PC-9 (cell line): ENCODE measurements around the gene PCNT.

ENCODE experiments used
- CTCF ChIP-seq: fragments of 200-600 bp; sonication (generic); conservative IDR thresholded peaks from 2 replicates; pipeline ENCODE4 v1.6.1; 2017; ENCODE audit warnings: mixed run types, antibody characterized with exemption, mild to moderate bottlenecking, moderate library complexity
- EZH2 ChIP-seq: fragments of 200-600 bp; sonication (generic); IDR thresholded peaks from 2 replicates; pipeline ENCODE4 v1.8.0; 2017; ENCODE audit warnings: antibody characterized with exemption, low read depth

DNA sequence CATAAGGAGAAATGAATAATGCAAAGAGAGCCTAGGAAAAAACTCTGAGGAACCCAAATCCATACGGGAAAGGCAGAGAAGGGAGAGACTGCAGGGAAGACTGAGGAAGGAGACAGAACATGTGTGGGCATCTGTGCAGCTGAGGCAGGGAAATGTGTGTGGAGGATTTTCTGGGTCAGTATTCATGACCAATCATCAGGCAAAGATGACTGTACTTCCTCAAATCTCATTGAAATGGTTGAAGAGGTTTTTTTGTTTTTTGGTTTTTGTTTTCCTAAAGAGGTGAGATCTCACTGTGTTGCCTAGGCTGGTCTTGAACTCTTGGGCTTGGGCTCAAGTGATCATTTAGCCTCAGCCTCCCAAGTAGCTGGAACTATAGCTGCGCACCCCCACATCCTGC, 150.4 kb downstream of the PCNT start:
- no peak for TF ChIP-seq EZH2
- TF ChIP-seq CTCF = no peak
